ENCODE measurements around the gene DNAH7. TPM values are rescaled to one million over a fixed set of nuclear protein-coding genes. Genes with fewer than 3 reads are reported as not detected.

The DNAH7 gene
- total RNA-seq, 2 experiments from 2014 or later, result not detected

DNA sequence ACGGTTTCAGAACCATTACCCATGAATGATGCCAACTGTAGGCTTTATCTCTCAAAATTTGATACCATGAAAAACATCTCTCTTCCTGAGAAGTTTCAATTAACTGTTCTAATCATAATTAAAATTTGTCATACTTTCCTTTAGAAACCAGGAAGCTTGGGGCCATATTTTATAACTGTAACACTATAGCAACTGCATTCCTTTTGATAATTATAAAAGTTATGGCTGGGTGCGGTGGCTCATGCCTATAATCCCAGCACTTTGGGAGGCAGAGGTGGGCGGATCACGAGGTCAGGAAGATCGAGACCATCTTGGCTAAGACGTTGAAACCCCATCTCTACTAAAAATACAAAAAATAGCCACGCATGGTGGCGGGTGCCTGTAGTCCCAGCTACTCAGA is 70.6 kb downstream of the DNAH7 start:
- no peak overlapping the region for H3K27ac Mint-ChIP-seq
- DNase-seq, result no peak
- ChIA-PET CTCF (no interaction called here), POLR2A (no interaction called here)
- H3K4me3 Mint-ChIP-seq, result no peak overlapping the region
- H3K27me3 Mint-ChIP-seq, result no peaks in the 10 kb centered on the region
- H3K4me1 Mint-ChIP-seq, result no peaks in the 10 kb centered on the region
- H3K36me3 Mint-ChIP-seq (ENCODE audit: low read depth), result no peaks in the 10 kb centered on the region
- H3K9me3 Mint-ChIP-seq, result no peaks in the 10 kb centered on the region

DNA sequence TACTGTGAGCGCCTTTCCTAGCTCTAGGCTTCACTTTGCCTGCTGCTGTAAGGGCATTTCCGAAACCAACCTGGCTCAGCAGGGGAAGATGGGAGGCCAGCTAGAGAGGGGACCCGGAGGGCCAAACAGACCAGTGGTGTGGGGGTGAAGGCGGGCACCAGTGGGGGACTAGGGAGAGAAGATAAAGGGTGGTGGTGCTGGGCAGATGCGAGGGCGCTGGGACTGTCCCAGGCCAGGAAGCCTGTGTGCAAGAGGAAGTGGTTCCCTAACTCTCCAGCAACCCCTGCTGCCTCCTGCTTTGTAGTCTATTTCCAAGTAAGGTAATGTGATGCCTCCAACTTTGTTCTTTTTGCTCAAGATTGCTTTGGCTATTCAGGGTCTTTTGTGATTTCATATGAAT is 73.1 kb downstream of the DNAH7 start:
- no peak overlapping the region for H3K4me3 Mint-ChIP-seq
- CTCF ChIA-PET, result no interaction called here
- POLR2A ChIA-PET, result no interaction called here
- no peaks in the 10 kb centered on the region for H3K27me3 Mint-ChIP-seq
- no peaks in the 10 kb centered on the region for H3K4me1 Mint-ChIP-seq
- DNase-seq, result no peak
- H3K27ac Mint-ChIP-seq, result no peak overlapping the region
- H3K36me3 Mint-ChIP-seq (ENCODE audit: low read depth), result no peaks in the 10 kb centered on the region
- H3K9me3 Mint-ChIP-seq, result no peaks in the 10 kb centered on the region

DNA sequence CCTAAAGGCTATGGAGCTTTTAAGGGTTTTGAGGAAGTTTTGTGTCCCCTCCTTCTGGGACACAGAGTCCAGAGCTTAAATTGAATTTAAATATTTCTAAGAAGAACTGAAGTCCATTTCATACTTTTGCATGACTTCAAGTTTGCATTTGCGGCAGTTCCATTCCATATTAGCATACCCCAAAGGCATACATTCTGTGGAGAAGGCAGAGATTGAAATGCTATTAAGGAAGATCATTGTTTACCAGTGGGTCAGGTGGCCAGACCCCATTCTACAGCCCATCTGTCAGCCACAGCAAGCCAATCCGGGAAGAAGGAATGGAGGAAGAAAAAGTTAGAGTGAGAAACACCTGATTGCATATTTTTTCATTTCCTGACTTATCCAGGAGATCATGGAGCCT is 75.0 kb downstream of the DNAH7 start:
- no peak overlapping the region for H3K4me3 Mint-ChIP-seq
- H3K9me3 Mint-ChIP-seq, result no peaks in the 10 kb centered on the region
- POLR2A ChIA-PET, result no interaction called here
- H3K4me1 Mint-ChIP-seq, result no peaks in the 10 kb centered on the region
- DNase-seq, result no peak
- no peak overlapping the region for H3K27ac Mint-ChIP-seq
- no peaks in the 10 kb centered on the region for H3K36me3 Mint-ChIP-seq (ENCODE audit: low read depth)
- no peaks in the 10 kb centered on the region for H3K27me3 Mint-ChIP-seq
- CTCF ChIA-PET, result no interaction called here

DNA sequence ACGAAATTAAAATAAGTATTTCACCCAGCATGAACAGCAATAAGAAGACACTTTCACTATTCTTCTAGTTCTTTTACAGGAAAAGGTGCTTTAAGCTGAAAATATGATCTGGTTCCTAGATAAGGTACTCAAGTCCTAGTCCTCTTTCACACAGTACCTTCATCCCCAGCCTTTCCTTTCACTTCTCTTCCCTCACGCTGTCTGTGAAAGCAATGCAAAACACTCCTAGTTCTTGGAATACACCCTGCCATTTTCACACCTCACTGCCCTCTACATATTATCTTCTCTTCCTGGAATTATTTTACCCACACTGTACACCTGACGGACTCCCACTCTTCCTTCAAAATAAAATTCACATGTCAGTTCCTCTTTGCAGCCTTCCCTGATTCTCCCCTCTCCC is 82.9 kb downstream of the DNAH7 start:
- no peaks in the 10 kb centered on the region for H3K36me3 Mint-ChIP-seq (ENCODE audit: low read depth)
- no peak for DNase-seq
- H3K9me3 Mint-ChIP-seq, result no peaks in the 10 kb centered on the region
- ChIA-PET CTCF (no interaction called here), POLR2A (no interaction called here)
- no peak overlapping the region for H3K27ac Mint-ChIP-seq
- peaks cover 2% of the 10 kb centered on the region for H3K27me3 Mint-ChIP-seq
- H3K4me3 Mint-ChIP-seq, result no peak overlapping the region
- H3K4me1 Mint-ChIP-seq, result peaks cover 2% of the 10 kb centered on the region

DNA sequence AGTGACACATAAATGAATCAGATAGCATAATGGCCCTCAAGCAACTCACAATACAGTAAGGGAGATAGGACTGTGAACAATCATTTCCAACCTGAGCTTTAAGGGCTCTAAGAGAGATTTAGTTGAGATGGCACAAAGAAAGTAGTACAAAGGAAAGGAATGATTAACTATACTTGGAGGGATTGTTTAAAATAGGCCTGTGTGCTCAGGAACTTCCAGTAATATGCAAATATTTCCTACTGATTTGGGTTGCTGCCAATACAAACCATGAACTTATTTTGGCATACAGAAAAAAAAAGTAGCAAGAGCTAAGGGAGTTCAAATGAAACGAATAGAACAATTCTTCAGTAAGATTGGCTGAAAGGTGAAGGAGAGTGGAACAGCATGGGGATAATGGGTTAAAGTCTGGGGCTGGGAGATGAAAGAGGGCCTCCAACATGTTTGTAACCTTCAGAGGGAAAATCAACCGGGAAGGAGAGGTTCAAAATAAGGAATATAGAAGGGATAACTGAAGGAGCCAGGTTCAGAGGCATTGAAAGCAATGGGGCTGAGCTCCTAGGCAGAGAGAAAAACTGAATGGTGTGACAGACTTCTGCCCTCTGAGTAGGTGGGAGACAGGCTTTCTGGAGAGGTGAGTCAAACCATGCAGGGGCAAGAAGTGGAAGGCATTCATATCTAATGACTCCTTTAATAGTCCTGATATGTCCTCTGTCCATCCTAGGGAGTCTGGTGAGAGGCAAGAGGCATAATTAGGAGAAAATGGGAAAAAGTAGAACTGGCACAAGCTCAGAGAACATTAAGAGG is 83.5 kb downstream of the DNAH7 start:
- no peak overlapping the region for H3K4me3 Mint-ChIP-seq
- ChIA-PET CTCF (interaction anchor here (1.0 kb wide), 1 partner anchor 15 kb away, joined by 3 read pairs; no protein-coding TSS in a partner anchor), POLR2A (no interaction called here)
- peaks cover 2% of the 10 kb centered on the region for H3K4me1 Mint-ChIP-seq
- H3K9me3 Mint-ChIP-seq, result peaks cover 2% of the 10 kb centered on the region
- H3K36me3 Mint-ChIP-seq (ENCODE audit: low read depth), result no peaks in the 10 kb centered on the region
- H3K27me3 Mint-ChIP-seq, result peaks cover 2% of the 10 kb centered on the region
- no peak for DNase-seq
- no peak overlapping the region for H3K27ac Mint-ChIP-seq

DNA sequence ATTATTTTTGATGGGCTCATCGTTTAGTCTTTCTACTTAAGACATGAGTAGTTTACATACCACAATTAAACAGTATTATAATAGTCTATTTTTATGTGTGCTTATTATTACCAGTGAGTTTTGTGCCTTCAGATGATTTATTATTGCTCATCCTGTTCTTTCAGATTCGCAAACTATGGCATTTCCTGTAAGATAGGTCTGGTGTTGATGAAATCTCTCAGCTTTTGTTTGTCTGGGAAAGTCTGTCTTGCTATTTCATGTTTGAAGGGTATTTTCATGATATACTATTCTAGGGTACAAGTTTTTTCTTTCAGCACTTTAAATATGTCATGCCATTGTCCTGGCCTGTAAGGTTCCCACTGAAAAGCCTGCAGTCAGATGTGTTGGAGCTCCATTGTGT is 101.3 kb downstream of the DNAH7 start:
- ChIA-PET CTCF (no interaction called here), POLR2A (no interaction called here)
- Mint-ChIP-seq H3K27me3 (peaks cover 3% of the 10 kb centered on the region), H3K4me1 (no peaks in the 10 kb centered on the region), H3K36me3 (ENCODE audit: low read depth) (no peaks in the 10 kb centered on the region), H3K4me3 (no peak overlapping the region), H3K9me3 (no peaks in the 10 kb centered on the region), H3K27ac (no peak overlapping the region)
- no peak for DNase-seq

DNA sequence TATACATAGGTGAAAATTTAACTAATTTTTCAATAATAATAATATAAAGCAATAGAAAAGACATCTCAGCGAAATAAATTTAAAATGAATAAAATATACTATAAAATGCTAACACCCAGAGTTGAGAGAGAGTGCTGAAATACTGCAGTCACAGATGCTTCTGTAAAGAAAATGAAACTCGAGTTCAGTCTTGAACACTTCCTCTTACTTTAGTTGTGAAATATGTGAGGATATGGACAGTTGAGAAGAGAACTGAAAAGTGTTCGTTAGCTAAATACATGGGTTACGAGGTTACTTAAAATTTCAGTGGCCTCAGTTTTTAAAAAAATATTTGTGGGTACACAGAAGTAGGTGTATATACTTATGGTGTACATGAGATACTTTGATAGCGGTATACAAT is 106.8 kb downstream of the DNAH7 start:
- Mint-ChIP-seq H3K4me1 (no peaks in the 10 kb centered on the region), H3K27ac (no peak overlapping the region), H3K36me3 (ENCODE audit: low read depth) (no peaks in the 10 kb centered on the region), H3K9me3 (no peaks in the 10 kb centered on the region), H3K4me3 (no peak overlapping the region), H3K27me3 (peaks cover 3% of the 10 kb centered on the region)
- ChIA-PET CTCF (no interaction called here), POLR2A (no interaction called here)
- no peak for DNase-seq

DNA sequence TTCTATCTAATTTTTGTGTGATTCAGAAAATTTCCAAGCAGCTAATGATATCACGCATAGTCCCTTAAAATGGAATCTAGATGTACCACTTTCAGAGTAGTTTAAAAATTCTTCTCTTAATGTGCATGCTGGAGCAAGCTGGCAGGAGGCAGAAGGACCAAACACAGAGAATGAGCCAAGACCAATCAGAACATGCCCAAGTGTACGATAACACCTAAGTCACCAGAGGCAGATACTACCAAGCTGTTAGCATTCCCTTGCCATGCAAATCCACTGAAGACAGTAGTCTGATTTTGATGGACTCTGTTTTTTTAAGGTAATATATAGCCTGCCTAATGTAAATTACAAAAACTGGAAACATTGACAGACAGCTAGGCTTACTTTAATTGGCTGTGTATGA is 109.3 kb downstream of the DNAH7 start:
- H3K27ac Mint-ChIP-seq, result no peak overlapping the region
- H3K9me3 Mint-ChIP-seq, result no peaks in the 10 kb centered on the region
- H3K4me3 Mint-ChIP-seq, result no peak overlapping the region
- H3K36me3 Mint-ChIP-seq (ENCODE audit: low read depth), result no peaks in the 10 kb centered on the region
- ChIA-PET POLR2A (no interaction called here), CTCF (no interaction called here)
- peaks cover 6% of the 10 kb centered on the region for H3K27me3 Mint-ChIP-seq
- H3K4me1 Mint-ChIP-seq, result no peaks in the 10 kb centered on the region
- no peak for DNase-seq

DNA sequence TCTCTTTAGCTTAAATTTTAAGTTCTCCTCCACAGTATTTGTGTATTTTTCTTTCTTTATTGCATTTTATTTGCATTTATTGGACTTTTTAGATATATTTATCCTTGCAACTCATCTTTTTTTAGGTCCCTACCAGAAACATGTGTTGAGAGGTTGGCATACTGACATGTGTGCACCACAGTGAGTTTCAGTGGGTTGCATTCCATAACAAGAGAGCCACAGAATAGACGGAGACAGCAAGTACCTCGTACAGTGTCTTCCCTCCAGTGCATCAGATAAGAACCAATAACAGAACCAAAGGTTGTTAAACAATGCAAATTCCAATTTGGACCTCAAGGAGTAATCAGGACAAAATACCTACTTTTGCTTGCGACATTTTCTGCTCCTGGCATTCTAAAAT is 111.9 kb downstream of the DNAH7 start:
- POLR2A ChIA-PET, result no interaction called here
- peaks cover 6% of the 10 kb centered on the region for H3K27me3 Mint-ChIP-seq
- H3K4me3 Mint-ChIP-seq, result no peak overlapping the region
- H3K36me3 Mint-ChIP-seq (ENCODE audit: low read depth), result no peaks in the 10 kb centered on the region
- CTCF ChIA-PET, result no interaction called here
- no peak for DNase-seq
- H3K27ac Mint-ChIP-seq, result no peak overlapping the region
- no peaks in the 10 kb centered on the region for H3K4me1 Mint-ChIP-seq
- no peaks in the 10 kb centered on the region for H3K9me3 Mint-ChIP-seq

DNA sequence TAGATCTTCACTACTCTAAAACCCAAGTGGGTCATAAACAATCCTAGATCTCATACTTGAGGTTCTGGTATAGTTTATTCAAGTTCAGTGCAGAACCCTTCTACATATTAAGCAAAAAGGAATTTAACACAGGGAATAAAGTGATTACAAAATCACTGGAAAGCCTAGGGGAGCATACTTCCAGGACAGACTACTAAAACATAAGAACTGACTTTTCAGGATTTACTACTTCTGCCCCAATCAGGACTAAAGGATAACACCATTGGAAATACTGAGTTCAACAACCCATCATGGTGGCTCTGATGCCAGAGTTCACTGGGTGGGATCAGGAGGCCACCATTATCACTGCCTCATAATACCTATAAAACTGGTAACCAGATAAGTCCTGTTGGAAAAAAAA is 123.6 kb downstream of the DNAH7 start:
- no peaks in the 10 kb centered on the region for H3K4me1 Mint-ChIP-seq
- no peaks in the 10 kb centered on the region for H3K36me3 Mint-ChIP-seq (ENCODE audit: low read depth)
- H3K27ac Mint-ChIP-seq, result no peak overlapping the region
- H3K27me3 Mint-ChIP-seq, result peaks cover 6% of the 10 kb centered on the region
- peaks cover 2% of the 10 kb centered on the region for H3K9me3 Mint-ChIP-seq
- DNase-seq, result no peak
- no peak overlapping the region for H3K4me3 Mint-ChIP-seq
- POLR2A ChIA-PET, result no interaction called here
- CTCF ChIA-PET, result no interaction called here

DNA sequence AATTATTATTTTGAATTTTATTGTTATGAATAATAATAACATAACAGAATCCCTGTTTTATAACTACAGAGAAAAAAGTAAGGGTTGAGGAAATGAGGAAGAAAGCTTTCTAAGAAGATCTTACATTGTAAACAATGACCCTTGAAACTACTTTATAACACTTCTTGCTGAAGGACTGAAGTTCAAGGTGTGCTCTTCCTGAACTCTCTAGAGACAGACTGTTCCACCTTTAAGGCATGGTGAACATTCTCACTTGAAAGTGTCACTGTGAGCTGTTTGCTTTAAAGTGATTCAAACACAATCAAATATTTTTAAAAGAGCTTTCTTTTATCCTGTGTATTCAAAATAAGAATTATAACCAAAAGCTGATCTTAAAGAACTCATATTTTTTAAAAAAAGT is 131.5 kb downstream of the DNAH7 start:
- H3K36me3 Mint-ChIP-seq (ENCODE audit: low read depth), result no peaks in the 10 kb centered on the region
- no peak overlapping the region for H3K4me3 Mint-ChIP-seq
- CTCF ChIA-PET, result no interaction called here
- no peak for DNase-seq
- POLR2A ChIA-PET, result no interaction called here
- no peaks in the 10 kb centered on the region for H3K9me3 Mint-ChIP-seq
- peaks cover 3% of the 10 kb centered on the region for H3K27me3 Mint-ChIP-seq
- H3K27ac Mint-ChIP-seq, result no peak overlapping the region
- H3K4me1 Mint-ChIP-seq, result no peaks in the 10 kb centered on the region

DNA sequence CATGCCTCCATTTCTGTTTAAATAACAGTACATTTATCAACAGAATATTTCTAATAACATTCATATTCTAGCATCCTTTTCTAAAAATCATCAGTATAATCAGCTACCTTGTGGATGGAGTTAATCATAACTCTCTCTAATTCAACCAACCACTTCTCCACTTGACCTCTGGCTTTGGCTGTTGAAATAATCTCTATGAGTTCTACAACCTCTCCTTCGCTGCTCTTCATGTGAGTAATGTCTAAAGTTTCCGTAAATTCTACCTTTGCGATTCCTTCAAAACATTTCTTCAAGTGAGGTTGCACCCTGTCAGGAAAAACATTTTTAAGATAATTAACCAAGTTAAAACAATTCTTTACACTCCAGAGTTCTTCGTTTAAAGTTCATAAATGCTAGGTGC is 134.2 kb downstream of the DNAH7 start:
- peaks cover 3% of the 10 kb centered on the region for H3K27me3 Mint-ChIP-seq
- no peak overlapping the region for H3K27ac Mint-ChIP-seq
- H3K9me3 Mint-ChIP-seq, result no peaks in the 10 kb centered on the region
- CTCF ChIA-PET, result no interaction called here
- no peak overlapping the region for H3K4me3 Mint-ChIP-seq
- no peak for DNase-seq
- POLR2A ChIA-PET, result no interaction called here
- H3K4me1 Mint-ChIP-seq, result no peaks in the 10 kb centered on the region
- no peaks in the 10 kb centered on the region for H3K36me3 Mint-ChIP-seq (ENCODE audit: low read depth)

DNA sequence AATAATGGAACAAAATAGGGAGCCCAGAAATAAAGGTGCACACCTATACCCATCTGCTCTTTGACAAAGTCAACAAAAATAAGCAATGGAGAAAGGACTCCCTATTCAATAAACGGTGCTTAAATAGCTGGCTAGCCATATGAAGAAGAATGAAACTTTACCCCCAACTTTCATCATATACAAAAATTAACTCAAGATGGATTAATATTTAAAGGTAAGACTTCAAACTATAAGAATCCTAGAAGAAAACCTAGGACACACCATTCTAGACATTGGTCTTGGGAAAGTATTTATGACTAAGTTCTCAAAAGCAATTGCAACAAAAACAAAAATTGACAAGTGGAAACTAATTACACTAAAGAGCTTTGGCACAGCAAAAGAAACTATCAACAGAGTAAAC is 139.1 kb downstream of the DNAH7 start:
- H3K4me3 Mint-ChIP-seq, result no peak overlapping the region
- CTCF ChIA-PET, result no interaction called here

DNA sequence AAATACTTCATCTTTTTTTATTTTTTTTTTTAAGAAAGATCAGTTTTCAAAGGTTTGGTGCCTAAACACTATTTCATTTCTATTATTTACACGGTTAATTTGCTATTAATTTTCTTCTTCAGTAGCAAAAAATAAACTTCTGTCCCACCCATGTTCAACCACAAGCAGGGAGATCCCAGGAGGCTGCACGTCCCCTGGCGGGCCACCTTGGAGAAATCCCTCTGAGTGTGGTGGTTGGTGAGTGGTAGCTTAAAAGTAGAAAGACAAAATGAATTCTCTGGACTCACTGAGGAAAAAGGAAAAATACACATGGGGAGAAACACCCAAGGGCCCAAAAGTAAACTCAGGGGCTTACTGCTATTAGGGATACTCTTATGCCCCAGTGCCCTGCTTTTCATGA is 143.5 kb downstream of the DNAH7 start:
- H3K4me3 Mint-ChIP-seq, result no peak overlapping the region
- ChIA-PET CTCF (no interaction called here), POLR2A (no interaction called here)
- no peaks in the 10 kb centered on the region for H3K4me1 Mint-ChIP-seq
- H3K27ac Mint-ChIP-seq, result no peak overlapping the region
- DNase-seq, result no peak
- H3K36me3 Mint-ChIP-seq (ENCODE audit: low read depth), result no peaks in the 10 kb centered on the region
- no peaks in the 10 kb centered on the region for H3K27me3 Mint-ChIP-seq
- no peaks in the 10 kb centered on the region for H3K9me3 Mint-ChIP-seq

More for the DNA sequence above, 139.1 kb downstream of the DNAH7 start:
- DNase-seq, result no peak
- H3K27me3 Mint-ChIP-seq, result no peaks in the 10 kb centered on the region
- H3K9me3 Mint-ChIP-seq, result no peaks in the 10 kb centered on the region
- no peaks in the 10 kb centered on the region for H3K36me3 Mint-ChIP-seq (ENCODE audit: low read depth)
- no peak overlapping the region for H3K27ac Mint-ChIP-seq
- POLR2A ChIA-PET, result no interaction called here
- no peaks in the 10 kb centered on the region for H3K4me1 Mint-ChIP-seq

Data from activated CD4-positive, alpha-beta memory T cell treated with anti-CD3 and anti-CD28 coated beads, Interleukin-2, amount 10 ng/mL, durations not matched to agents 7 days and 5 days (primary cell).